Fibroblast of the aortic adventitia (primary cell): ENCODE data around the gene FLNB. TPM values are rescaled to one million over a fixed set of nuclear protein-coding genes. Genes with fewer than 3 reads are reported as not detected.
A peak's percentile ranks its signal among the peaks of the same experiment; 100 is the strongest.

ENCODE experiments used
- DNase-seq: peaks from one replicate; pipeline ENCODE4 v3.0.0-alpha.2; 2010; ENCODE audit warnings: low read depth
- H3K4me3 ChIP-seq: 2 replicates; pipeline ENCODE4 v1.5.1; 2011; ENCODE audit warnings: low read depth, mild to moderate bottlenecking, control low read depth, low read length, moderate library complexity
- CTCF ChIP-seq: IDR thresholded peaks from 2 replicates; pipeline ENCODE4 v1.5.1; 2011; ENCODE audit warnings: mild to moderate bottlenecking, low read length, control low read depth, inconsistent platforms; ENCODE audit not compliant: insufficient read depth
- total RNA-seq: library from RNA; depleted of rRNA; stranded (reverse); fragments of >200 nt; gene quantifications from 2 replicates; pipeline ENCODE4 v1.2.3, GENCODE V29; 2012; ENCODE audit warnings: low replicate concordance

The FLNB gene
- total RNA-seq, 1 donor = 69.0 TPM

GRCh38 chr3:58022490-58022889, 14.3 kb downstream of the FLNB start:
- H3K4me3 ChIP-seq = no peak overlapping the region
- DNase-seq = no peak
- TF ChIP-seq CTCF = no peak

GRCh38 chr3:58023531-58023930, 15.3 kb downstream of the FLNB start:
- TF ChIP-seq CTCF = no peak

GRCh38 chr3:58025406-58025805, 17.2 kb downstream of the FLNB start:
- no peak for TF ChIP-seq CTCF
- H3K4me3 ChIP-seq = no peak overlapping the region
- DNase-seq = no peak

More at GRCh38 chr3:58023531-58023930, 15.3 kb downstream of the FLNB start:
- no peak for DNase-seq
- no peak overlapping the region for H3K4me3 ChIP-seq

GRCh38 chr3:58025837-58026569, 17.8 kb downstream of the FLNB start:
- no peak overlapping the region for H3K4me3 ChIP-seq
- TF ChIP-seq CTCF = no peak
- DNase-seq = peak; percentile 62

GRCh38 chr3:58026598-58026997, 18.4 kb downstream of the FLNB start:
- no peak for TF ChIP-seq CTCF
- H3K4me3 ChIP-seq = no peak overlapping the region
- DNase-seq = no peak

GRCh38 chr3:58027704-58028317, 19.6 kb downstream of the FLNB start:
- DNase-seq = no peak
- TF ChIP-seq CTCF = no peak

More at GRCh38 chr3:58027704-58028317, 19.6 kb downstream of the FLNB start:
- no peak overlapping the region for H3K4me3 ChIP-seq
